Activated naive CD4-positive, alpha-beta T cell treated with anti-CD3 and anti-CD28 coated beads for 36 hours (primary cell): ENCODE data around the gene PGAM2. TPM values are rescaled to one million over a fixed set of nuclear protein-coding genes. Genes with fewer than 3 reads are reported as not detected.
"Not testable (repeated sequence)": the region's sequence is repeated elsewhere in the genome, so short reads cannot be mapped to it uniquely, and the experiment has no call there.

Source experiments
- CTCF ChIA-PET: fragments of 350-600 bp; sonication (Branson Sonifier 250); formaldehyde crosslinking; loops from one replicate; lab custom pipeline; 2021; ENCODE audit warnings: antibody characterized with exemption; lab: Charles Lee
- DNase-seq: peaks from one replicate; pipeline ENCODE4 v3.0.0-alpha.2; 2020
- H3K27ac Mint-ChIP-seq: one replicate; pipeline ENCODE4 v1.8.0; 2021; ENCODE audit warnings: mild to moderate bottlenecking, mixed read lengths
- H3K27me3 Mint-ChIP-seq: one replicate; pipeline ENCODE4 v1.8.0; 2021; ENCODE audit warnings: low read depth, mixed read lengths
- H3K36me3 Mint-ChIP-seq: one replicate; pipeline ENCODE4 v1.8.0; 2021; ENCODE audit warnings: low read depth, mixed read lengths
- H3K4me1 Mint-ChIP-seq: one replicate; pipeline ENCODE4 v1.8.0; 2021; ENCODE audit warnings: low read depth, mixed read lengths
- H3K4me3 Mint-ChIP-seq: one replicate; pipeline ENCODE4 v1.8.0; 2021; ENCODE audit warnings: mild to moderate bottlenecking, moderate library complexity, mixed read lengths
- H3K9me3 Mint-ChIP-seq: one replicate; pipeline ENCODE4 v1.8.0; 2021; ENCODE audit warnings: mixed read lengths
- intact Hi-C: fragments of 100-400 bp; cut with micrococcal nuclease; formaldehyde crosslinking; loops from one replicate; pipeline ENCODE4 v1.15.1; 2023
- total RNA-seq, 2 experiments: library from RNA; stranded (reverse); gene quantifications; one replicate each; pipeline ENCODE4 v1.2.3, GENCODE V29; 2021

The PGAM2 gene
- total RNA-seq, 2 experiments from 2014 or later: 0.24 TPM; not detected in 1

- Mint-ChIP-seq H3K4me3 (peak overlapping the region; percentile 79), H3K27me3 (no peaks in the 10 kb centered on the region), H3K4me1 (peaks cover 65% of the 10 kb centered on the region), H3K9me3 (no peaks in the 10 kb centered on the region), H3K27ac (peak overlapping the region; percentile 89), H3K36me3 (peaks cover 29% of the 10 kb centered on the region)
- CTCF ChIA-PET: interaction anchor here (1.7 to 1.9 kb wide), 2 partner anchors 18 to 35 kb away, joined by 4 to 5 read pairs; no protein-coding TSS in a partner anchor
- intact Hi-C loops: no loop called here
- DNase-seq: peak; percentile 67
These were observed 18.9 kb downstream of the PGAM2 start for GRCh38 chr7:44046321-44047061.

- H3K27ac Mint-ChIP-seq: peak overlapping the region; percentile 89
- H3K9me3 Mint-ChIP-seq: no peaks in the 10 kb centered on the region
- peak overlapping the region; percentile 79 for H3K4me3 Mint-ChIP-seq
- intact Hi-C loops: loop anchor here (2.0 kb wide), 1 partner anchor 77 kb away; the partner anchor contains the start of gene POLD2
- DNase-seq: no peak
- CTCF ChIA-PET: interaction anchor here (1.4 kb wide), 1 partner anchor 8 kb away, joined by 4 read pairs; no protein-coding TSS in a partner anchor
- H3K4me1 Mint-ChIP-seq: peaks cover 56% of the 10 kb centered on the region
- H3K36me3 Mint-ChIP-seq: peaks cover 21% of the 10 kb centered on the region
- no peaks in the 10 kb centered on the region for H3K27me3 Mint-ChIP-seq
These were observed 19.9 kb downstream of the PGAM2 start for GRCh38 chr7:44045226-44046014.

- CTCF ChIA-PET: interaction anchor here (1.4 to 1.7 kb wide), 2 partner anchors 9 to 25 kb away, joined by 4 to 9 read pairs; no protein-coding TSS in a partner anchor
- intact Hi-C loops: loop anchor here (1.0 to 2.0 kb wide), 3 partner anchors 25 to 78 kb away; partner anchors contain the start of gene POLD2
- H3K36me3 Mint-ChIP-seq: peaks cover 20% of the 10 kb centered on the region
These were observed 20.8 kb downstream of the PGAM2 start, which contains the start of gene DBNL for GRCh38 chr7:44044315-44045225. Gene DBNL, plus strand, starts transcription at chr7:44044702. Its CDS starts 36 bp downstream, at chr7:44044738.

GRCh38 chr7:44043902-44044301 lies 21.5 kb downstream of the PGAM2 start:
- H3K36me3 Mint-ChIP-seq: peaks cover 20% of the 10 kb centered on the region
- no peaks in the 10 kb centered on the region for H3K27me3 Mint-ChIP-seq
- intact Hi-C loops: loop anchor here (1.0 to 2.0 kb wide), 3 partner anchors 25 to 79 kb away; partner anchors contain the start of gene POLD2
- H3K9me3 Mint-ChIP-seq: no peaks in the 10 kb centered on the region
- peaks cover 44% of the 10 kb centered on the region for H3K4me1 Mint-ChIP-seq
- CTCF ChIA-PET: interaction anchor here (1.4 to 1.7 kb wide), 2 partner anchors 10 to 24 kb away, joined by 4 to 9 read pairs; no protein-coding TSS in a partner anchor
- peak overlapping the region; percentile 84 for H3K27ac Mint-ChIP-seq
- DNase-seq: no peak
- H3K4me3 Mint-ChIP-seq: peak overlapping the region; percentile 79

More at GRCh38 chr7:44044315-44045225, 20.8 kb downstream of the PGAM2 start, which contains the start of gene DBNL:
- no peaks in the 10 kb centered on the region for H3K9me3 Mint-ChIP-seq
- H3K4me1 Mint-ChIP-seq: peaks cover 48% of the 10 kb centered on the region
- DNase-seq: peak; percentile 95
- no peaks in the 10 kb centered on the region for H3K27me3 Mint-ChIP-seq
- H3K27ac Mint-ChIP-seq: peak within 1 kb of the TSS; percentile 89
- peak within 1 kb of the TSS; percentile 79 for H3K4me3 Mint-ChIP-seq

GRCh38 chr7:44042221-44042620 lies 23.1 kb downstream of the PGAM2 start:
- intact Hi-C loops: no loop called here
- no peaks in the 10 kb centered on the region for H3K27me3 Mint-ChIP-seq
- H3K36me3 Mint-ChIP-seq: peaks cover 17% of the 10 kb centered on the region
- CTCF ChIA-PET: no interaction called here
- H3K27ac Mint-ChIP-seq: no peak overlapping the region
- peaks cover 32% of the 10 kb centered on the region for H3K4me1 Mint-ChIP-seq
- H3K9me3 Mint-ChIP-seq: no peaks in the 10 kb centered on the region
- H3K4me3 Mint-ChIP-seq: no peak overlapping the region
- DNase-seq: no peak

GRCh38 chr7:44040493-44040891 lies 24.9 kb downstream of the PGAM2 start:
- peak; percentile 65 for DNase-seq
- H3K36me3 Mint-ChIP-seq, CTCF ChIA-PET, H3K27me3 Mint-ChIP-seq, intact Hi-C loops, H3K9me3 Mint-ChIP-seq: not testable (repeated sequence)
- H3K4me1 Mint-ChIP-seq: peaks cover 15% of the 10 kb centered on the region
- peak overlapping the region; percentile 90 for H3K27ac Mint-ChIP-seq
- peak overlapping the region; percentile 81 for H3K4me3 Mint-ChIP-seq

- intact Hi-C loops, H3K36me3 Mint-ChIP-seq, DNase-seq, H3K27me3 Mint-ChIP-seq, H3K9me3 Mint-ChIP-seq, CTCF ChIA-PET: not testable (repeated sequence)
- peak overlapping the region; percentile 81 for H3K4me3 Mint-ChIP-seq
- peaks cover 14% of the 10 kb centered on the region for H3K4me1 Mint-ChIP-seq
- peak overlapping the region; percentile 69 for H3K27ac Mint-ChIP-seq
These were observed 25.4 kb downstream of the PGAM2 start for GRCh38 chr7:44039800-44040492.

GRCh38 chr7:44038961-44039558 lies 26.3 kb downstream of the PGAM2 start:
- intact Hi-C loops, H3K9me3 Mint-ChIP-seq, H3K36me3 Mint-ChIP-seq, CTCF ChIA-PET, H3K27me3 Mint-ChIP-seq: not testable (repeated sequence)
- peak; percentile 88 for DNase-seq
- Mint-ChIP-seq H3K4me1 (peaks cover 14% of the 10 kb centered on the region), H3K27ac (peak overlapping the region; percentile 42), H3K4me3 (peak overlapping the region; percentile 62)

- intact Hi-C loops, H3K4me1 Mint-ChIP-seq, H3K36me3 Mint-ChIP-seq, H3K9me3 Mint-ChIP-seq, CTCF ChIA-PET, H3K27me3 Mint-ChIP-seq, H3K27ac Mint-ChIP-seq, H3K4me3 Mint-ChIP-seq, DNase-seq: not testable (repeated sequence)
These were observed 26.8 kb downstream of the PGAM2 start for GRCh38 chr7:44038553-44038952.

GRCh38 chr7:44037951-44038350 lies 27.4 kb downstream of the PGAM2 start:
- CTCF ChIA-PET, H3K9me3 Mint-ChIP-seq, intact Hi-C loops, H3K36me3 Mint-ChIP-seq, H3K4me1 Mint-ChIP-seq, H3K27ac Mint-ChIP-seq, H3K4me3 Mint-ChIP-seq, H3K27me3 Mint-ChIP-seq, DNase-seq: not testable (repeated sequence)

- H3K36me3 Mint-ChIP-seq, H3K27me3 Mint-ChIP-seq: not testable (repeated sequence)
These were observed 29.0 kb downstream of the PGAM2 start for GRCh38 chr7:44036364-44036763.

More at GRCh38 chr7:44036364-44036763, 29.0 kb downstream of the PGAM2 start:
- H3K9me3 Mint-ChIP-seq, intact Hi-C loops, H3K27ac Mint-ChIP-seq, H3K4me1 Mint-ChIP-seq, H3K4me3 Mint-ChIP-seq: not testable (repeated sequence)
- CTCF ChIA-PET: interaction anchor here (1.1 kb wide), 1 partner anchor 17 kb away, joined by 6 read pairs; no protein-coding TSS in a partner anchor
- peak; percentile 33 for DNase-seq
